GM21717 (cell line): Measurements from ENCODE around the gene CBFA2T3.

Experiments used
- ATAC-seq: cut with Tn5 transposase; IDR thresholded peaks from one replicate; pipeline ENCODE4 v1.9.1; 2021; ENCODE audit warnings: mild to moderate bottlenecking, moderate library complexity; ENCODE audit not compliant: unreplicated experiment

CBFA2T3 gene

DNA sequence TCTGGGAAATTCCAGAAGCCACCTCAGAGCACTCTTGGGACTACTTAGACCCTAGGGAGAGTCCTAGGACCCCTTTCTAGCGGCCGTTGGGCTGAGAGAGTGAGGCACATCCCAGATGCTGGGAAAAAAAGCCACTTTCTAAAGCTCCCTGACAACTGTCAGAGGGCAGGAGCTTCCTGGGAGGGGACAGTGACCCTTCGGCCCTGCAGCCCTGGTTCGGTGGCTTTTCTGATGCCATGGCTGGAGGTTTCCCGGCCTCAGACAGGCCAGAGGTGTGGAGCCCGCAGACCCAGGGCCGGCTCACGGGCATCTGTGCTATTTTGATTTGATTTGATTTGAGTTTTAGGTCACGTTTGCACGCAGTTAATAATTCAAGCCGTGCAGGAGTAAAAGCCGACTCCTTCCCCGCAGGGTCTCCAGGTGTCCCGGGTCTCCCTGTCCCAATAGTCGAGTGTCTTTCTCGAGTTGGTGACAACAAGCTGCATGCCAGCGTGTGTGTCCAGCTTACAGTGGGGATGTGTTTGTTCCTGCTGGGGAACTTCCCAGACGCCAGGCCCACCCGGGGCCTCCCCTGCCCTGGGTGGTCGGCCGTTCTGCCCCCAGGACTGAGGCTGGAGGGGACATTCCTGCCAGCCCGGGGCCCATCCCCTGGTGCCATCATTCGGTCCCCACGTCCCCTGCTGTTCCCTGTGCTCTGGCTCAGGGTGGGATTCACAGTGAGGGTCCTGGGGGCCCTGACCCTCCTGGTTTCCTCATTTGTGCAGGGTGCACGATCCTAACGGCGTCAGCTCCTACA is 1.0 kb upstream of the CBFA2T3 start:
- ATAC-seq: no peak

DNA sequence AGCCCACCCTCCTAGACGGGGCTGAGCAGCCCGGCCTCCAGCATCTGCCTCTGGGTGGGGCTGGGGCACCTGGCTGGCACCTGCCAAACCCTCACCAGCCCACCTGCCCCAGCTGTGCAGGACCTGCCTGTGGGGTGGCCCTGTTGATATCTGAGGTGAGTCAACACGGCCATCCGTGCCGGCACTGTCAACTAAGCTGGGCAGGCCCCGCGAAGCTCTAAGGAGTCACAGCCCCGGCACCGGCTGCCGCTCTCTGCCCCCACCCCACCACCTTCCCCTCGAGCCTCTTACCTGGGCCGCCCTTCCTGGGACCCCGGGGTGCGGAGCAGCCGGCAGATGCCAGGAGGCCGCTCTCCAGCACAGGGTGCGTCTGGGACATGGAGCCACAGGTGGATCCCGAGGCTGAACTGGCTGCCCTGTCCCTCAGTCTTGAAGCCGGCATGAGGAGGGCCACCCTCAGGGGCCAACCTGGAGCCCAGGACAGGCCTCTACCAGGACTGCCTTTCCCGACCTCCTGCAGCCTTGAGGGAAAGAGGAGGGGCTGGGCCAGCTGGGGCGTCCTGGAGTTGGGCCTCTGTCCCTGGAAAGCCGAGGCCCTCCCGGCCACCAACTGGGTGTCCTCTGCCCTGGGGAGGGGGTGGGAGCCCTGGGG is 515 bp downstream of the CBFA2T3 start:
- ATAC-seq: no peak

DNA sequence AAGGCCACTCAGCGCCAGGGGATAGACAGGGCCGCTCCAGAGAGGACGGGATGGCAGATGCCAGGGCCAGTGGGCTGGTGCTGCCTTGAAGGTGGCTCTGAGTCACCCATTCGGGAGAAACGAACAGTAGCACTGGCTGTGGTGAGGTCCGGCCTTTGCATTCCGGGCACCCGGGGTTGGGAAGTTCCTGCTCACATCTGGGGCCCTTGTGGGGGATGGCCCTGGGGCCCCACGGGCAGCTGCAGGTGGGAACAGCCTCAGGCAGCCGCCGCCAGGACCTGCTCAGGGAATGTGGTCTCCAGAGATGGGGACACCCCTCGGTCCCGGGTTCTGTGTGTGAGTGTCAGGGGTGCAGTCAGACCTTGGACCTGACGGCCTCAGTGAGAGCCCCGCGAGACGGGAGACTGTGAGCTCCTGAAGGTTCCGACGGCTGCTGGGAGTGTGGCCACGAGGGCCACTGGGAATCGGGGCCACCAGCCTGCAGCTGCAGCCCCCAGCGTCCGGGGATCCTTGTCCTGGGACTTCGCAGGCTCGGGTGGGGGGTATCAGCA is 1.4 kb downstream of the CBFA2T3 start:
- ATAC-seq: no peak

DNA sequence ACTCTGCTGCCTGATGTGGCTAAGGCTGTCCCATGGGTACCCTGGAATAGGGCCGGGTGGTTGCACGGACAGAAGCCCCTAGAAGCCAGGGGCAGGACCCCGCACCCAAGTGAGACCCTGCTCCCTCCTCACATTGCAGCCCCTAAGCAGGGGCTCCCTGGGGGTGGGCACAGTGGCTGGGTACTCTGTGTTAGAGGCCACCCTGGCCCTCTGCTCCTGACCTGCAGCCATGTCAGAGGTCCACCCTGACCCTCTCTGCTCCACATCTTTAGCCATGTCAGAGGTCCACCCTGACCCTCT is 2.1 kb downstream of the CBFA2T3 start:
- no peak for ATAC-seq

DNA sequence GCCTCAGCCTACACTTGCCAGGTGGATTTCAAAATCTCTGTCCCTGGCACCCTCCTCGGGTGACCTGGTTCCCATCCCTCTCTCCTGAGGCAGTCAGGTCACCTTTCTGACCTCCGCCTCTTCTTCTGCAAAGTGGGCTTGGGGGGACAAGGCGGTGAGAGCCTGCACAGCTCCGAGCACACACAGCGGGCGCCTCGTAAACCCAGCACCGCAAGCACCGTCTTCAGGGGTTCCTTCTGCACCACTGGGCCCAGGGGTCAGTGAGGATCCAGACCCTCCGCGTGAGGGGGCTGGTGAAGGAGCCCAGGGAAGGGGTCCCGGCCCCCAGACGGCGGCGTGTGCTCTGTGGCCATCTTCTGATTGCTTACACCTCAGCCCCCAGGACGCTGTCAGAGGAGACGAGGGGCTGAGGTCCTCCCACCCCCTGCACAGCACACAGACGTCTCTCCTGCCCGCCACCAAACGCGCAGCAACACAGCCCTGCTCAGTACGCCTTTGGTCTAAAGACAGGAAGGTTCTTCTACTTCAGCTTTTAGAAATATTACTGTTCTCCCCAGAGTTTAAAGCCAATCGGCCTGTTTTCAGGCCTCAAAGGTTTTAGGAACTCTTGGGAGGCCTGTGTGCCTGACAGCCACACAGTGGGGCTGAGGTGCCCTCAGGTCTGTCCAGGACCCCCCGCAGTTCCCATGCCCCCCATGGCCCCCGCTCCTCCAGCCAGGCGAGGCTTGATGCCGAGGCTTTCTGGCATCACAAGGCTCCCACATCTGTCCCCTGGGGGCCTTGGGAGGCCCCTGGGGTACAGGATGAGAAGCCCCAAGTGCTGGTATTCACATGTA is 2.7 kb downstream of the CBFA2T3 start:
- ATAC-seq: no peak

DNA sequence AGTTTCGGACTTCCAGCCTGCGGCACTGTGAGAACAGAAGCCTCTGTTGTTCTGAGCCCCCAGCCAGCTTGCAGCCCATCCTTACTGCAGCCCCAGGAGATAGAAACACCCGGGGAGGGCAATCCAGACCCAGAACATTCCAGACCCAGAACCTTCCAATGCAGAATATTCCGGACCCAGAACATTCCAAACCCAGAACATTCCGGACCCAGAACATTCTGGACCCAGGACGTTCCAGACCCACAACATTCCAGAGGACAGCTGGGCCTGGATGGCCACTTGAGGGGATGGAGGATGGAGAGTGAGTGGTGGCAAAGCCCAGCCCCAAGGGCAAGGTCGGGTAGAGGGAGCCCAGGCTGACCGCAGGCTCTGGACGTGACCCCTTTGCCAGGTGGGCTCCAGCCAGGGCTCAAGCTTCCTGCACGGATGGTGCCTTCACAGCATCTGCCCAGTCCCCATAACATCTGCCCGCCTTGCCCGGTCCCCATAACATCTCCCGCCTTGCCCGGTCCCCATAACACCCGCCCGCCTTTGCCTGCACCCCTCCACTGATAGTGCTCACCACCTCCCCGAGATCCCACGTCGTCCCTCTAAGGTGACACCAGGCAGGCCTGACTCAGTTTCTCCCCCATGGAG is 3.5 kb downstream of the CBFA2T3 start:
- no peak for ATAC-seq

DNA sequence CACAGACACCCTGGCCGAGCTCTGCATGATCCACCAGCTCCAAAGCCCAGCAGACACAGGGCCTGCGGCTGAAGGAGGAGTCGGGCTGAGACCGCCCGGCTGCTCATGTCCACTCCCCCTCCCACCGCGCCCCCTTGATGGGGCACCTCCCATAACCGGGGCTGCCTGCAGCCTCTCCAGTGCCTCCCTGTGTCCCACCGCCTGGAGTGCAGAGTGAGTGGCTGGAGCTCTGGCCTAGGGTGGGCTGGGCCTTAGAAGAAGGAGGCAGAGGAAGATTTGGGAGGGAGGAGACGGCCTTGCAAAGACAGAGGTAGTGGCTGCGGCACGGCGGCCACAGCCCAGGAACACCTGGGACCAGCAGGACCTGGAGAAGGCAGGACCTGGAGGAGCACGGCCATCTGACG is 4.0 kb downstream of the CBFA2T3 start:
- ATAC-seq: no peak

DNA sequence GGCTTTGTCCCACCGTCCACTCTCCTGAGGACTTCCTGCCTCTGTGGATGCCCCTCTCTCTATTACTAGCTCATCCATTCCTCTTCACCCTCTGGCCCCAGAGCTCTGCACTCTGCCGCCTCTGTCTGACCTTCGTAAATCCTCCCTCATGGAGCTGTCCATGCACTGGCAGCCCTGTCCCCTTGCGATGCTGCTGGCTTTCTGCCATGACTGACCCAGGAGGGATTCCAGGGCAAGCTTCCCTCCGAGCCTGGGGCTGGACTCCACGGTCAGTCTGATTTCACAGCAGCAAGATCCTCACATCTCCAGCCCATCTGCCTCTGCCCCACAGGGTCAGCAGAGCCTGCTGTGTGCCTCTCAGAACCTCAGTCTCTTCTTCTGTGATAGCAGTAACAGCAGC is 4.7 kb downstream of the CBFA2T3 start:
- no peak for ATAC-seq

DNA sequence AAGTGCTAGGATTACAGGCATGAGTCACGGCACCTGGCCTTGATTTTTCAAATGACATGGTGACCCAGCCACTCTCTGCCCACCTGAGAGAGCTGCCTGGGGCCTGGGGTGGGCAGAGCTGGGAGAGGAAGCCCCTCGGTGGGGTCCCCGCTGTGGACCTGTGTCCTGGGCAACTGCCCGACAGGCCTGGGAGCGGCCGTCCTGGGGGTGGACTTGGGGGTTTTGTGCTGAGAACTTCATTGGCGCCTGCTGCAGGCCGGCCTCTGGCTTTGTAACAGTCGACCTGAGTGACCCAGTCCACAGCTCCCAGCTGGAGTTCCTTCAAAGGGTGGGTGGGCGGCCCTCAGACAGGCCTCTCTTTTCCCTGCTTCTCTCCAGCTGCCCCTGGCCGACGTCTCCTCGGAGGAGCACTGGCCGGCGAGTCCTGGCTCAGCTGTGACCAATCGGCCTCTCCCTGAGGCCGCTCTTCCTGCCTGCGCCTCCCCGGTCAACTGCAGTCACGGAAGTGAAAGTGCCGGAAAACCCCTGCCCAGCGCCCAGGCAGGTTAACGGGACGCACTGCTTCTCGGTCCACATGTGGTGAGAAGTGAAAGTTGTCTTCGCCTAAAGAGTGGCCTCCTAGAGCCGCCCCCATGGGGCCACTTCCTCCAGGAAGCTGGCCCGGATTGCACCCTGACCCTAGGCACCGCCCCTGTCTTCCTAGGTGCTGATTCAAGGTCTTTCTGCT is 5.5 kb downstream of the CBFA2T3 start:
- no peak for ATAC-seq

DNA sequence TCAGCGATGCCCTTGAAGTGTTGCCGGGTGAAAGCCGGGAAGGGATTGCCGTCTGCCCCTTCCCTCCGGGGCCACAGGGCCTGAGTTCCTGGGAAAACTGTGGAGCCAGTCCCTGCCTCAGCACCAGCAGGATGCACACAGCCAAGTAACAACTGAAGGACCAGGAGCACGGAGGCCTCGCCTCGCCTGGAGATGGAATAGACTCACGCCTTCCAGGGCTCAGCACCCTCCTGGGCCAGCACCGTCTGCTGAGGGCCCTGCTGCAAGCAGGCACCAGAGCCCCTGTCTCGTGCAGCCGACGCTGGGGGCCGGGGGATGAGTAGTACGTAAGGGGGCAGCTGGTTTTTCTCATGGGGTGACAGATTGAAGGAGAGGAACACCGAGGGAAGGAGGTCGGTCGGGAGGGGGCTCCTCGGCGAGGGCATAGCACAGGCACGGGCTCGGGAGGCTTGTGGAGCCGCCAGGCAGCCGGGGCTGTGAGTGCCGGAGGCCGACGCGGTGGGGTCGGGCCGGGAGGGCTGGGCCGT is 6.4 kb downstream of the CBFA2T3 start:
- no peak for ATAC-seq

DNA sequence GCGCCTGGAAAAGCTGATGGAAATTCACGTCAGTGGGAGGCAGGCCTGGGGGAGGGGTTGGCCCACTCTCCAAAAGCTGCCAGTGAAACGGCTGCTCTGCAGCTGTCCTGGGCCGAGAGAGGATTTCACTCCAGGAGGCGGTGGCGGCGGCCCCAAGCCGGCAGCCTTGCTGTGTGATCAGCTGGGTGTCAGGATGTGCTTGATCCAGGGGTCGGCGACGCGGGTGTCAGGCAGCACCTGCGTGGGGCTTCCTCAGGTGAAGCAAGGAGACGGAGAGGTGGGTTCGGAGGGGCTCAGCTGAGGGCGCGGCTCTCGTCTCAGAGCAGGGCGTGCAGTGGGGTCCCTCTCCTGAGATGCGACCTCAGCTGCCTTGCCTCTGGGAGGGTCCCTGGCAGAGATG is 7.0 kb downstream of the CBFA2T3 start:
- ATAC-seq: no peak

DNA sequence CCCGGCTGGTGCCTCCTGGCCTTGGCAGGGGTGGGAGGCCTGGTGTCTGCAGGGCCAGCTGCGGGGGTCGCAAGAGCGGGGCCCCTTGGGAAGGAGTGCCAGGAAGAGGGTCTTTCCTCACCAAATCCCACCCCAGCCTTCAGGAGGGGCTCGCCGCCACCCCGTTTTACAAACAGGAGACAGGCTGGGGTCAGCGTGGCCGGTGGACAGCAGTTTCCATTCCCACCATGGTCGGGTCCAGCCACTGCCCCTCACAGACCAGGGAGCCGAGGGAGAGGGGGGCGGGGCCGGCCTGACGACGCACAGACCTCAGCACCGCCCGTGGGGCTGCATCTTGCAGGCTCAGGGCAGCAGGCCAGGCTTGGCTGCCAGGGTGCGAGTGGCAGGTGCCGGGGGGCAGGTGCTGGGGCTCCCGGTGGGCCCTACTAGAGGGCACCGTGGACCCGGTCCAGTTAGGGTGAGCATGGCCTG is 7.6 kb downstream of the CBFA2T3 start:
- no peak for ATAC-seq

DNA sequence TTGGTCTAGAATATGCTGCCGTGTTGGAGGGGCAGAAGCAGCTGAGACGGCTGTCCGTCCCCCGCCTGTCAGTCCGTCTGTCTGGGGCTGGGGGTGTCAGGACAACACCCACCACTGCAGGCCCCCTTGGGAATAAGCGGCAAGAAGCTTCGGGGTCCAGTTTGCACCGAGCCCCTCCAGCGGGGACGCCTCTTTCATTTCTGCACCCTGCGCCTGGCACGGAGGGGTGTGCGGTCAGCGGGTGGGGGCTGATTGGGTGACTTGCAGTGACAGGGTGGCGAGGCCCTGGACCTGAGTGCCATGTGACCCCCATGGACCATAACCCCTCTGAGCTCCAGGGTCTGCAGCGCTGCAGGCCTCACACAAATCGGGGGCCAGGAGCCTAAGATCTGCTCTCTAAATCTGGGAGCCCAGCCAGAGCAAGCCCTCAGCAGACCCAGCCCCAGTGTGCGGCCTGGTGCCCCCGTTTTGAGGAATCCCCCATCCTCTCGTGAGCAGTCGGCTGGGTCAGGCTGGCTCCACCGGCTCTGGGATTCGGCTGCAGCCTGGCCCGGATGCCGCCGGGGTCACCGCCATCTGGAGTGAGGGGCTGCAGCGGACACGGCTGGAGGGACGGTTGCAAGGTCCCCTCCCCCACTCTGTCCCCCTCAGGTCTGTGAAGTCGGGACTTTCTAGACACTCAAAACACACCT is 8.3 kb downstream of the CBFA2T3 start:
- peak; percentile 7 for ATAC-seq

DNA sequence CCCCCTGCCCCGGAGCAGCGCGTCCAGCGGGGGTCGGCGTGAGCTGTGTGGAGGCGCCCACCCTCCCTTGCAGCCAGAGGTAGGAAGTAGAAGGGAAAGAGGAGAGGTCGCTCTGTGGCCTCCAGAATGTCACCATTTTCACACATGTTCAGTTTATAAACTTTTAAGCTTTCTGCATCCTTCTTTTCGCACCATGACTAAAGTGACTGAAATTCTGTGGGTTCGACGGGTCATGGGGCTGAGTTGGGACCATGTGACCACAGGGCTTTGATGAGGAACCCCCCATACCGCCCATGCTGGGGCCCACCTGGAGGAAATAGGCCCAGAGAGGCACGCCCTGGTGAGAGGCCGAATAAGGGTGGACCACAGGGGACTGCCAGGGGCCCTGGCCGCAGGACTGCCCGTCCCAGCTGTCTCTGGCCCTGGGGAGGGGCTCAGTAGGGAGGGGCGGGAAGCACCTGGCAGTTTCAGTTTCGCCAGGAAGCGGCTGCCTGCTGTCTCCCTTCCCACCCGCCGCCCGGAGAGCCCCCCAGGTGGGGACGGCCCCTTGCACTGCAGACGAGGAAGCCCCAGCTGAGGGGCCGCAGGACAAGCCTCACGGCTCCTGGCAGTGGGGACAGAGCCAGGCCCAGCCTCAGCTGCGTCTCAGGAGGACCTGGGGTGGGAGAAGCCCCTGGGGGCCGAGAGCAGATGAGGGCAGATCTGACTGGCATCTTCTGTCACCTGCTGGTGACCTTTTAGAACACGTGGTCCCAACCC is 9.0 kb downstream of the CBFA2T3 start:
- ATAC-seq: peak; percentile 41

DNA sequence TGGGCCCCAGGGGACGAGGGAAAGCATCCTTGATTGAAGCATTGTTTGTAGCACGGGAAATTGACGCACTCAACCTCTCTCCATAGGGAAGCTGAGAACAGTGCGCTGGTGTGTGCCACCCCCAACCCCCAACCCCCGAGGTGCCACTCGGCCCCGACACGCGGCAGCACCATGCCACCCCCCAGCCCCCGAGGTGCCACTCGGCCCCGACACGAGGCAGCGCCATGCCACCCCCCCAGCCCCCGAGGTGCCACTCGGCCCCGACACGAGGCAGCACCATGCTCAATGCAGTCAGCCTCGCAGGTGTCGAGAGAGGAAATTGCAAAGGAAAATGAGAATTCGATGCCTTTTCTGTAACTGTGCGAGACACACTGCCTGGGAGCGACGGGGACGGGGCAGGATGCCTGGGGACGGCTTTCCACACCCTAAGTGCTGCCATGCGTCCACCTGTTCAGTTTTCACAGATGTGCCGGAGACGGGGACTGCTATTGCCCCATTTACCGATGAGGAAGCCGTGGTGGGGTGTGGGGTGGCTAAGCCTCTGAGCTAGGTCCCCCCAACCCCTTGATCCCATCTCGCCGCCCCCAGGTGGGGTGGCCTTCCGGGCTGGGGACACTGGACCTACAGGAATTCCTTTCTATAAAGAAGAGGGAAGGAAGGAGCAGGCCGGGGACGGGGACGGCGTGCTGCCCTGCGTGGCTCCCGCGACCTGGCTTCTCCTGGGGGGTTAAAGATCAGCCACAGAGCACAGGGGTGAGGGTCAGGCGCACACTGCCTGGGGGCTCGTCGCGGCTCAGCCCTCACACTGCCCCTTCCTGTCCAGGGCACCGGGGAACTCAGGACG is 9.8 kb downstream of the CBFA2T3 start:
- ATAC-seq: no peak

DNA sequence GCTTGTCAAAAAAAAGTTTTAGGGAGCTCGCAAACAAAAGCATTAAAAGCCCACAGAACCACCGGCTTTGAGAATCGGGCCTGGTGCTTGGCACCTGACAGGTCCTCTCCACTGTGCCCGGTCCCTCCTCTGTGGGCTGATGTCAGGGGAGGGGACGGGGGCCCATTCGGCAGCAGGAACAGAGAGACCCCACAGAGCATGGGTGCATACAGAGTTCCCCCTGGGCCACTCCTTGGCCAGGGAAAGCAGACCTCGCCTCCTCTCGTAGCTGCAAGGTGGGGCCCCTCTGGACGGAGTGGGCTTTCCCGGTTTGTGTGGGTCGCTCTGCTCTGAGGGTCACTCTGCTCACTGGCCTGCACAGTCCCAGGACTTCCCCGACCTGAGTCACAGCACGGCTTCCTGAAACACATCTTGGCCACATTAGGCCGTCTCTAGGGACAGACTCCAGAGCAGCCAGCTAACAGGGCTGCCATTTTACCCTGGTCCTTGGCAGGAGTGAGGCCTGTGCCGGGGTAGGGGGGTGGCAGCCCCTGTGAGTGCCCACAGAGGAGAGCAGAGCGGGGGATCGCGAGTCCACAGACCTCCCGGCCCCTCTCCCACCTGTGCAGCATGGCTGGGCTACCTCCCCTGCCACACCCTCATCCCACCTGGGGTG is 11.1 kb downstream of the CBFA2T3 start:
- ATAC-seq: no peak

DNA sequence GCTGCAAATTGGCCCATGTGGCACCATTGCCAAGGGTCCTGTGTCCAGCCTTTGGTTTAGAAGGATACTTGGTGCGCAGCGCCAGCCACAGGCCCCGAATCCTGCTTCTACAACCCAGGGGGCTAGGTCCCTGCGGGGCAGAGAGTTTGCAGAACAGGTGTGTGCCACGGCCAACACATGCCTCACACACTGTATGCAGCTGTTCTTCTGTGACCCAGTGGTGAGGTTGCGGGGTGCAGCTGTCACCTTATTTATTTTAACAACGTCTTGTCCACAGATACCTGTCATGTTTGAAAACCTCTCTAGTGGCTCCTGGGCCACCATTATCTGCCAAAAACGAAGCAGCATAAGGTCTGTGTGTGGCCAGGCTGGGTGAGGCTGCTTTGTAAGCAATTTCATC is 11.6 kb downstream of the CBFA2T3 start:
- no peak for ATAC-seq
